Measurements from ENCODE around the gene SLC66A2. TPM values are rescaled to one million over a fixed set of nuclear protein-coding genes. Genes with fewer than 3 reads are reported as not detected.
A peak's percentile ranks its signal among the peaks of the same experiment; 100 is the strongest.

The SLC66A2 gene
- total RNA-seq, 1 experiment from 2014 or later: 13.0 TPM

GRCh38 chr18:79926715-79927606 lies 24.5 kb downstream of the SLC66A2 start:
- Histone ChIP-seq H3K9ac (ENCODE audit: extremely low read depth, insufficient read length, low read length) (no peak overlapping the region), H2BK120ac (ENCODE audit: low read depth, low read length, poor library complexity, severe bottlenecking) (no peak overlapping the region), H3K27ac (ENCODE audit: insufficient read length, low read depth, low read length) (no peak overlapping the region), H3K4me2 (ENCODE audit: insufficient read depth, insufficient read length, low read length) (no peak overlapping the region), H2BK15ac (ENCODE audit: low read depth, low read length) (no peak overlapping the region), H4K20me1 (ENCODE audit: control insufficient read depth, insufficient read depth, insufficient read length) (no peaks in the 10 kb centered on the region), H2BK5ac (ENCODE audit: insufficient read length, low read length) (no peak overlapping the region), H2AFZ (ENCODE audit: low read length) (no peak overlapping the region), H3K18ac (ENCODE audit: insufficient read length, low read depth, low read length) (no peak overlapping the region), H3K23me2 (ENCODE audit: insufficient read length, low read depth, low read length, poor library complexity, severe bottlenecking) (no peaks in the 10 kb centered on the region), H3K56ac (ENCODE audit: insufficient read length, low read depth, low read length) (no peak overlapping the region), H3K23ac (ENCODE audit: insufficient read length, low read depth, low read length) (no peak overlapping the region), H3T11ph (ENCODE audit: low read length) (no peak overlapping the region), H3K14ac (ENCODE audit: insufficient read depth, low read length) (no peak overlapping the region), H3K4me1 (ENCODE audit: insufficient read depth, low read length) (no peaks in the 10 kb centered on the region), H3K79me2 (ENCODE audit: insufficient read depth, low read length) (no peaks in the 10 kb centered on the region), H3K4ac (ENCODE audit: low read depth, low read length) (no peak overlapping the region), H4K8ac (replicated peaks; ENCODE audit: insufficient read length, low read depth, low read length) (no peak overlapping the region), H2AK5ac (ENCODE audit: insufficient read length, low read length) (no peak overlapping the region), H3K27me3 (ENCODE audit: insufficient read depth, low read length) (no peaks in the 10 kb centered on the region; the same call in 1 of the 2 replicates), H4K91ac (ENCODE audit: insufficient read length, low read depth, low read length) (no peak overlapping the region), H2BK20ac (ENCODE audit: low read depth, low read length, poor library complexity, severe bottlenecking) (no peak overlapping the region), H4K5ac (ENCODE audit: insufficient read length, low read depth, low read length) (no peak overlapping the region), H3K9me3 (ENCODE audit: control insufficient read depth, low read depth, low read length) (peaks cover 5% of the 10 kb centered on the region), H2BK12ac (ENCODE audit: insufficient read length, low read depth, low read length) (no peak overlapping the region), H3K79me1 (ENCODE audit: insufficient read depth, low read depth, low read length, poor library complexity, severe bottlenecking) (no peaks in the 10 kb centered on the region)
- 100% methylated on average over 2 of the region's 21 CpGs for WGBS (ENCODE audit: extremely low coverage, insufficient read length, low lambda C conversion rate)
- H3K27ac Mint-ChIP-seq: 0 out of 7 replicates have a peak overlapping the region, but pooled peaks of 1 of the 3 experiments have one; percentile 74
- H3K4me3 Mint-ChIP-seq: no peak overlapping the region
- peaks cover 2% of the 10 kb centered on the region; the same call in 1 of the 2 replicates for H3K27me3 Mint-ChIP-seq (ENCODE audit: low read depth)
- H3K4me1 Mint-ChIP-seq: peaks cover 13% of the 10 kb centered on the region in 2 experiments
- peaks cover 14 to 37% (median 16%) of the 10 kb centered on the region in 3 experiments for H3K36me3 Mint-ChIP-seq (ENCODE audit: insufficient read depth in 1 of 3, low read depth in 3 of 3)
- H3K9me3 Mint-ChIP-seq: peaks cover 28 to 29% of the 10 kb centered on the region in 2 experiments
- no peak for TF ChIP-seq CTCF (conservative IDR thresholded peaks at IDR 0.05)
- DNase-seq: peak; percentile 25
